NK-92 treated with Interleukin-12 subunit alpha and Interleukin-12 subunit beta, amount 100 ng/mL, for 24 hours (cell line): Measurements from ENCODE around the gene KLK3.

Source experiments
- DNase-seq: peaks from one replicate; lab custom pipeline; 2025; lab: John Stamatoyannopoulos, UW

KLK3 gene

DNA sequence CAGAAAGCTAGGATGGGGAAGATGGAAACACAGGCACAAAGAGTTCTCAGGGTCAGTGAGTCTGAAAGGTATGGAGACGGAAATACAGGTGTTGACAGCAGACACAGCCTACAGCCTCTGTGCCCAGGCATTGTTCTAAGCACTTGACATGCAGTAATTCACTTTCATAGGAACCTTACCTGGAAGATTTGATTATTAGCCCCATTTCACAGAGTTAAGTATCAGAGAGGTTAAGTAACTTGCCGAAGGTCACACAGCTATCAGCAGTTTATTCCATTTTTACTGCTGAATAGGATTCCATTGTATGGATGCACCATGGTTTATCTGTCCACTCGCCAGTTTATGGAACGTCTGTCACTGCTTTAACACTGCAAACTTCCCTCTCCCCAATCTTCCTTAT lies 43.3 kb downstream of the KLK3 start:
- no peak for DNase-seq

DNA sequence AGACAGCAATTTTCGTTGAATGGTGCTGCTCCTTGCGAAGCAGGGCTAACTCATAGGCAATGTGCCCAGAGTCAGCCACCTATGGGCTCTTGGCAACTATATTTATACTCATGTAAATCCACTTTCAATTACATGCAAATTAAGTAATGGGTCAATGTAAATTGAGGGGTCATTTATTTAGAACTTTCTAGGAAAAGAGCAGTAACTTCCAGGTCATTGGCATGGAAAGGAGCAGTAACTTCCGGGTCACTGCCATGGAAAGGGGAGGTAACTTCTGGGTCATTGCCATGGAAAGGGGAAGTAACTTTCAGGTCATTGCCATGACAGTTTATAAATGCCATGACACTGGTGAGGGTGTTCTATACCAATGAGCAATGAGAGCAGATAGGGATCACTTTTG lies 44.9 kb downstream of the KLK3 start:
- no peak for DNase-seq

DNA sequence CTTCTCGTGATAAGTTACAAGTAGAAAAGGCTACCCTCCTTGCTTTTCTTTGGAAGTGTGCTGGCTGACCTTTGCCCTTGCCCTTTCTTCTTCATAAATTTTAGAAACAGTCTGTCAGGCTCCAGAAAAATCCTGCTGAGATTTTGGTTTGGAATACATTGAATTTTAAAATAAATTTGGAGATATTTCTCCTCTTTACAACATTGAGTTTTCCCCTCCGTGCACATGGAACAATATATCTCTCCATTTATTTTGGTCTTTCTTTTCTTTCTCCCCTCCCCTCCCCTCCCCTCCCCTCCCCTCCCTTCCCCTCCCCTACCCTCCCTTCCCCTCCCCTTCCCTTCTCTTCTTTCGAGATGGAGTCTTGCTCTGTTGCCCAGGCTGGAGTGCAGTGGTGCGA lies 47.9 kb downstream of the KLK3 start:
- no peak for DNase-seq

DNA sequence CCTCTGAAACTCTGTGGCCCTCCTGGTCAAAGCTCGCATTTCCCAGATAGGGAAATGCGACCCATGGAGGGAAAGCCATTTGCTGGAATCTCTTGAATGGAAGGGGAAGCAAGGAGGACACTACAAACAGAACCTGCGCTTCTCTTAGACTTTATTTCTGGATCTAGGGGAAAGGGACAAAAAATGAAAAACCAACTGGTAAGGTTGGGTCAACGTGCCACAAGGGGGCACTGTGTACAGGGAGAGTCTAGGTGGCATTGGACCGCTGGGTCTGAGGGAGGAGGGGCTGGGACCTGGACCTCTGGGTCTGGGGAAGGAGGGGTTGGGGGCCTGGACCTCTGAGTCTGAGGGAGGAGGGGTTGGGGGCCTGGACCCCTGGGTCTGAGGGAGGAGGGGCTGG lies 51.5 kb downstream of the KLK3 start:
- no peak for DNase-seq

DNA sequence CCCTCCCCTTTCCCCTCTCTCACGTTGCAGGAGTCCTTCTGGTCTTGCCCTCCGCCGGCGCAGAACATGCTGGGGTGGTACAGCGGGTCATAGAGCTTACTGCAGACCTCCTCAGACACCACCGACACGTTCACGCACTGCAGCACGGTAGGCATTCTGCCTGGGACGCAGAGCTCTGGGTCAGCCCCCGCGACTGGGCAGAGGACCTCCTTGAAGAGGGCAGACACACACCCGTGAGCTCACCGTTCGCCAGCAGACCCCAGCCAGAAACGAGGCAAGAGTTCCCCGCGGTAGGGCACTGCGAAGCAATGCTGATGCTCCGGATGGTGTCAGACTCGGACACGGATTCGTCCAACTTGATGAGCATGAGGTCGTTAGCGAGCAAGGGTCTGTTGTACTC lies 53.6 kb downstream of the KLK3 start:
- no peak for DNase-seq

DNA sequence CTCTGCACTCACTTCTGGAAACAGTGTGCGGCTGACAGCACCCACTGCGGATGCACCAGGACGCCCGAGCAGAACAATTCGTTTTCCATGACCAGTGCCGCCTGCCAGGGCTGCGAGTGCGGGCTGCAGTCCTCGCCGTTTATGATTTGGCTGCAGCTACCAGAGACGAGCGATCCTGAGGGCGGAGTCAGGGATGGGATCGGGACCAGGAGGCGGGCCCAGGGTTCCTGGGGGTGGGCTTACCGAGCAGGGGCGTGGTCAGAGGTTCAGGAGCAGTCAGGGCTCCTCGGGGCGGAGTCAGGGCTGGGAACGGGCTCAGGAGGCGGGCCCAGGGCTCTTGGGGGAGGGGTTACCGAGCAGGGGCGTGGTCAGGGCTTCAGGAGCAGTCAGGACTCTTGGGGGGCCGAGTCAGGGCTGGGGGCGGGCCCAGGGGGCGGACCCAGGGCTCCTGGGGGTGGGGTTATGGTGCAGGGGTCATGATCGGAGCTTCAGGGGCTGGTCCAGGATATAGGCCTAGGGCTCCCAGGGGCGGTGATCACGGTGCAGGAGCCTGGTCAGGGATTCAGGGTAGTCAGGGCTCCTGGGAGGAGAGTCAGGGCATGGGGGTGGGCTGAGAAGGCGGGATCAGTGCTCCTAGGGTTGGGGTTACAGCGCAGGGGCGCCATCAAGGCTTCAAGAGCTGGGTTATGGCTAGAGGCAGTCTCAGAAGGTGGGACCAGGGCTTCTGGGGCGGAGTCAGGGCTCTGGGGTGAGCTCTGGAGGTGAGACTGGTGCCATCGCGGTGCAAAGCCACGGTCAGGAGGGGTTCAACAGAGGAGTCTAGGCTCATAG lies 54.7 kb downstream of the KLK3 start:
- no peak for DNase-seq
